ENCODE data around the gene NOL12. TPM values are rescaled to one million over a fixed set of nuclear protein-coding genes. Genes with fewer than 3 reads are reported as not detected.
"Not testable (repeated sequence)": the region's sequence is repeated elsewhere in the genome, so short reads cannot be mapped to it uniquely, and the experiment has no call there.

NOL12 gene
- total RNA-seq, 1 donor from 2014 or later, result 27.1 TPM

- no peak for DNase-seq (ENCODE audit: low spot score)
Observed at GRCh38 chr22:37713761-37714160, 27.6 kb downstream of the NOL12 start.

- DNase-seq (ENCODE audit: low spot score), result no peak
Observed at GRCh38 chr22:37714634-37715033, 28.5 kb downstream of the NOL12 start.

DNA sequence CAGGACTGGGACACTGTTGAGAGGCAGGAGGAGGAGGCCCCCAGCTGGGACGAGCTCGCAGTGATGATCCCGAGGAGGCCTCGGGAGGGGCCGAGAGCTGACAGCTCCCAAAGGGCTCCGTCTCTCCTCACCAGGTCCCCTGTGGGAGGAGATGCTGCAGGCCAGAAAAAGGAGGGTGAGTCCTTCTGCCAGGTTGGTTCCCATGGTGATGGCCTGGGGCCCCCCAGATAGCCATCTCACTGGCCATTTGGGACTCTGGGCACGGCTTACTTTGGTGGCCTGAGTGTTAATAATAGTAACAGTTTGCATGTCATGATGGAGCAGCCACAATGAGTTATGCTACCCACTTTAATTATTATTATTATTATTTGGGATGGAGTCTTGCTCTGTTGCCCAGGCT is 29.6 kb downstream of the NOL12 start:
- DNase-seq (ENCODE audit: low spot score), result no peak

DNA sequence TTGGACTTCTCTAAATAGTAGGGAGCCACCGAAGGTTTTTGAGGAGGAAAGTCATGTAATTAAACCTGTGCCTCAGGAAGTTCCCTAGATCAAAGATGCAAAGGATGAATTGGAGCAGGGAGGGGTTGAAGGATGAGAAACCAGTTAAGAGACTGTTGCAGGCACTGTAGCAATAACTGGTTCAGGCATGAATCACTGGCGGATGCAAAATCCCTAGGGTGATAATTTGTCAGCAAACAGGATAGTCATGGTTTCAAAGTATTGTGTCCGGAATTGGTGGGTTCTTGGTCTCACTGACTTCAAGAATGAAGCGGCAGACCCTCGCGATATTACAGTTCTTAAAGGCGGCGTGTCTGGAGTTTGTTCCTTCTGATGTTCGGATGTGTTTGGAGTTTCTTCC is 30.6 kb downstream of the NOL12 start:
- no peak for DNase-seq (ENCODE audit: low spot score)

DNA sequence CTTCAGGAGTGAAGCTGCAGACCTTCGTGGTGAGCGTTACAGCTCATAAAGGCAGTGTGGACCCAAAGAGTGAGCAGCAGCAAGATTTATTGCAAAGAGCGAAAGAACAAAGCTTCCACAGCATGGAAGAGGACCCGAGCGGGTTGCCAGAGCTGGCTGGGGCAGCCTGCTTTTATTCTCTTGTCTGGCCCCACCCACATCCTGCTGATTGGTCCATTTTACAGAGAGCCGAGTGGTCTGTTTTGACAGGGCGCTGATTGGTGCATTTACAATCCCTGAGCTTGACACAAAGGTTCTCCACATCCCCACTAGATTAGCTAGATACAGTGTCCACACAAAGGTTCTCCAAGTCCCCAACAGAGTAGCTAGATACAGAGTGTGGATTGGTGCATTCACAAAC is 31.1 kb downstream of the NOL12 start:
- not testable (repeated sequence) for DNase-seq (ENCODE audit: low spot score)

- not testable (repeated sequence) for DNase-seq (ENCODE audit: low spot score)
Observed at GRCh38 chr22:37717746-37718305, 31.7 kb downstream of the NOL12 start.

- DNase-seq (ENCODE audit: low spot score), result no peak
Observed at GRCh38 chr22:37725551-37726240, 39.6 kb downstream of the NOL12 start.

DNA sequence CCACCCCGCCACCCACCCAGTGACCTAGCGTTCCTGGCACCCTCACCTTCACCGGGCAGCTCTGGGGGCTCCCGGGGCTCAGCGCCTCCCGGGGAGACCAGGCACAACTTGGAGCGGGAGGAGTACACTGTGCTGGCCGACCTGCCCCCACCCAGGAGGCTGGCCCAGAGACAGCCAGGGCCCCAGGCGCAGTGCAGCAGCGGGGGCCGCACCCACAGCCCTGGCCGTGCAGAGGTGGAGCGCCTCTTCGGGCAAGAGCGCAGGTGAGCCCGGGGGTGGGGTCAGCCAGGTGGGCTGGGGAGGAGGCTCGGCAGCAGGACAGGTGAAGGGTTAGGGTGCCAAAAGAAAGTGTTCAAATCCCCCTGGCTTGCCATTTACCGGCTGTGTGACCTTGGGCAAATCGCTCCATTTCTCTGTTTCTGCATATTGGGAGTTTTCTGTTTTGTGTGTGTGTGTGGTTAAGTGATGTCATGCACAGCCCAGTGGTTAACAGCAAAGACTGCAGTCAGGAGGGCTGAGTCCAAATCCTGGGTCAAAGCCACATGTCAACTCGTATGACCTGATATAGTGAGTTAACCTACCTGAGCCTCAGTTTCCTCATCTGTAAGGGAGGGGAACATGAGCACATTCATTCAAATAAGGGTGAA is 40.2 kb downstream of the NOL12 start:
- no peak for DNase-seq (ENCODE audit: low spot score)

DNA sequence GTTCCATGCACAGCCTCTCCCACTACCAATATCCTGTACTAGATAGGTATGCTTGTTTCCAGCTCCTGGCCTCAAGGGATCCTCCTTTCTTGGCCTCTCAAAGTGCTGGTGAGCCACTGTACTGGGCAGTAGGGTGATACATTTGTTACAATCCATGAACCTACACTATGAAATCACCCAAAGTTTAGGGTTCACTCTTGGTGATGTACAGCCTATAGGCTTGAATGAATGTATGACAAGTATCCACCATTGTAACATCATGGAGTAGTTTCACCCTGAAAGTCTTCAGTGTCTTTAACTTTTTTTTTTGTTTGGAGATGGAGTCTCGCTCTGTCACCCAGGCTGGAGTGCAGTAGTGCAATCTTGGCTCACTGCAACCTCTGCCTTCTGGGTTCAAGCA is 42.5 kb downstream of the NOL12 start:
- DNase-seq (ENCODE audit: low spot score), result no peak

DNA sequence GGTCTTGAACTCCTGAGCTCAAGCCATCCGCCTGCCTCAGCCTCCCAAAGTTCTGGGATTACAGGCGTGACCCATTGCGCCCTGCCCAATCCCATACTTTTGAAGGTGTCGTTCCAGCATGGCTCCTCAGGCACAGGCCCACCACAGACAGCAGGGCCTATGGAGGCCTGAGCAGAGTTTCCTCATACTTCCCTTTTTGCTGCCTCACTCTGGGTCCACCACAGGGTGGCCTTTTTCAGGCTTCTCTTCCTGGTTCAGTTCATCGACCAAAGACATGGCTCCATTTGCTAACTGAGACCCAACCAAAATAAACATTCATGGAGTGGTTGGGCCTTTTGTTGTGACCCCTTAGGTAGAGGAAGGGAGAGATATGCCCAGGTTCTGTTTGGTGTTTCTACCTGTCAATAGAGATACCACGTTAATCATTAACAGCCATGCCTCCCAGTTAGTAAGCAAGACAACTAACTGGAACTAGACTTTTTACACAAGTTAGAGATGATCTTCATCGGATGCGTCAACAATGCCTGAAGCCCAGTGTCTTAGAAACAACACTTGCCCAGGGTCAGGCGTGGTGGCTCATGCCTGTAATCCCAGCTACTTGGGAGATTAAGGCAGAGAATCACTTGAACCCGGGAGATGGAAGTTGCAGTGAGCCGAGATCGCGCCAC is 45.8 kb downstream of the NOL12 start:
- DNase-seq (ENCODE audit: low spot score), result peak; percentile 75

DNA sequence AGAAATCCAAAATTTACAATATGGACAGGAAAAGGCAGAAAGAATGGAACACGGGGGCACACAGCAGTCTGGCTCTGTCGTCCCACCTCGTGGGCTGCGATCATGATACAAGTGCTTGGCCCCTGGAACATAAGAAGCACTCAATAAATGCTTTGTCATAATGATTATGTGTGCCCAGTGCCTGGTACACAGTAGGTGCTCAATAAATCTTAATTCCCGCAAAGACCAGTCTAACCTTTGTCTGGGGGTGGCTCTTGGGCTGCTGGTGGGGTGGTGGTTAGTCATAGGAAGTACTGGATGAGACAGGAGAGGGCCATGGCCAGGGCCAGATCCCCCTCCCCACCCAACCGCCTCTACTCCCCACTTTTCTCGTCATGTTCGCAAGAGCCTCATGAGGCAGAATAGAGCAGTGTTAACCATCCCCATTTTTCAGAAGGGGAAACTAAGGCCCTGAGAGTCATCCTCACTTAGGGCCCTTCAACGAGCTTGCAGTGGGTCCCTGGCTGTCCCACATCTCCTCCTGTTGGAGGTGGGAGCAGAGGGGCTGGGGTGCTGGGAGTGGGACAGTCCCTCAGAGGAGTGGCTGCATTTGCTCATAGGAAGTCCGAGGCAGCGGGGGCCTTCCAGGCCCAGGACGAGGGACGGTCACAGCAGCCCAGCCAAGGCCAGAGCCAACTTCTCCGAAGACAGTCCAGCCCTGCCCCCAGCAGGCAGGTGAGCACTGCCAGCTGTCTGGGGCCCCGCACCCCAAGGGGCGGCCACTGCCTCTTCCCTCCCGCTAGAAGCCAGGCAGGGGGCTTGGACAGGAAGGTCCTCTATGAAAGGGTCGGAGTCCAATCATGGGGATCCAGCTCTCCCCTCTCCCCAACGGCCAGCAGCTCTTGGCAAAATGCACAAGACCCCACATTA is 46.8 kb downstream of the NOL12 start:
- DNase-seq (ENCODE audit: low spot score), result no peak

GRCh38 chr22:37733625-37734401 is 47.7 kb downstream of the NOL12 start:
- no peak for DNase-seq (ENCODE audit: low spot score)

DNA sequence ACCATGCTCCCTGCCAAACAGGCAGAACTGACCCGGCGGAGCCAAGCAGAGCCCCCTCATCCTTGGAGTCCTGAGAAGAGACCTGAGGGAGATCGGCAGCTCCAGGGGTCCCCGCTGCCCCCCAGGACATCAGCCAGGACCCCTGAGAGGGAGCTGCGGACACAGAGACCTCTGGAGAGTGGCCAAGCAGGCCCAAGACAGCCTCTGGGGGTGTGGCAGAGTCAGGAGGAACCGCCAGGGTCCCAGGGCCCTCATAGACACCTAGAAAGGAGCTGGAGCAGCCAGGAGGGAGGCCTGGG is 48.2 kb downstream of the NOL12 start:
- DNase-seq (ENCODE audit: low spot score), result no peak

GRCh38 chr22:37734964-37735451 is 48.9 kb downstream of the NOL12 start:
- peak; percentile 58 for DNase-seq (ENCODE audit: low spot score)

GRCh38 chr22:37739035-37739434 is 52.9 kb downstream of the NOL12 start:
- DNase-seq (ENCODE audit: low spot score), result no peak

DNA sequence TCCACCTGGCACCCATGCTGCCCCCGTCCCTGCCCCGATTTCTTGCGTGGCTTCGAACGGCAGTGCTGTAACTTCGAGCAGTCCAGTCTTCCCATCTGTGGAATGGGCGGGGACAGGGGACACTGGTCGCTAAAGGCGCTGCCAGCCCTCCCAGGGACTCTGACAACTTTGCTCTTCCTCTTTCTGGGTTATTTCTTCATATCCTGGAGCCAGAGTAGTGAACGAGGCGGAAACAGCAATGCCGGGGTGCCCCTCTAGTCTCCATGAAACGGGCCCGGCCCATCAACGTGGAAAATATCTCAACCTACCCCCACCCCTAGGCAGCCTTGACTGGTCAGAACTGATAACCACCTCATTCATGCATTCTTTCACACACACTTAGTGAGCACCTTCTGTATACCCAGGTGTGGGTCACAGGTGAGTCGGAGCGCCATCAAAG is 53.5 kb downstream of the NOL12 start:
- no peak for DNase-seq (ENCODE audit: low spot score)

DNA sequence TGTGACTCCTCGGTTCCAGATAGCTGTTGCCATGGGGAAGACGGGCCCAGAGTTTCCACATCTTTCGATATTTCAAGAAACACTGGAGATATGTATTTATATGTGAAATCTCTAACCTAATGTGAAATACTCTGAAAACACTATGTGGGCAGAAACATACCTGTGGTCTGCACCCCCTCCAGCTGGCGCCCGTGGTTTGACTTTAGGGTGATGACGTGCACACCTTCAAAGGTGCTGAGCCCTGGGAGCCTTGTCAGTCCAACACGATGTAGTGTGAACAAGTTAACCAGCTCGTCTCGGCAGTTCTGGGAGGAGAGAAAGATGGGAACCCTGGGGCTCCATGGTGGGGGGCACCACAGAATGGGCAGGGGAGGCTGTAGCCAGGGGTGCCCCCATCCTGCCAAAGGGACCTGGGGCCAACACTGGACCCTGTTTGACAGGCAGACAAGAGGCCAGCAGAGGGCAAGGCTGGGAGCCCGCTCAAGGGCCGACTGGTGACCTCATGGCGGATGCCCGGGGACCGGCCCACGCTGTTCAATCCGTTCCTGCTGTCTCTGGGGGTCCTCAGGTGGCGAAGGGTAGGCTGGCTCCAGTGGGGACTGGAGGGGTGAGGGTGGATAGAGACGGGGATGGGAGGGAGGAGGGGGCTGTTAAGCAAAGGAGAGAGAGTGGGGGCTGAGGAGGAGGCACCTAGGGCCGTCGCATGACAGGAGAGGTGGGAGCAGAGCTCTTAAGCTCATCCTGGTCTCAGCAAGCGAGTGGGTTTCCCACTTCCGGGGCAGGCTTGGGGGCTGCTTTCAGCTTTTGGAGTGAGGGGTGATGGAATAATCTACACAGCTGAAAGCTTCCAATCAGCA is 54.5 kb downstream of the NOL12 start:
- no peak for DNase-seq (ENCODE audit: low spot score)

DNA sequence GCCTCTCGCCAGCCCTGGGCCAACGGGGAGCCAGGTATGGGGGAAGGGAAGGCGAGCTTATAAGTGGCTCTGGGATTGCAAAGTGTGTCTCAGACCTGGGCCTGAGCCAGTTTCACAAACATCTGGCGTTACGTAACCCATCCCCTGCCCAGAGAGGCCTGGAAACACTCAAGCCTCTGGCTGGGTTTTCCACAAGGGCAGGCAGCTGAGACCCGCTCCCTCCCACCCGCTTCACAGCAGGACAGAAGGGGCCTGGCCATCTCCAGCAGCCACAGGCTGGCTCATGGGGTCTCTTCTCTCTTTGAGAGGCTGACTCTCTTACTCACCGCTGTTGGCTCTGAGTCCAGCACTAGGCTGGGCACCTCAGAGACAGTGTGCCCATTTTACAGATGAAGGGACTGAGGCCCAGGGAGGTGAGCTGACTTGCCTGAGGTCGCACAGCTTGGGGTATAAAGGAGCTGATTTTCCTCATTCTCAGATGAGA is 55.2 kb downstream of the NOL12 start:
- peak; percentile 86 for DNase-seq (ENCODE audit: low spot score)

- no peak for DNase-seq (ENCODE audit: low spot score)
Observed at GRCh38 chr22:37742376-37743171, 56.4 kb downstream of the NOL12 start.

All from mucosa of gallbladder (tissue), 1 donor.